Chondrocyte (in vitro differentiated cells): Measurements from ENCODE around the gene APP. TPM values are rescaled to one million over a fixed set of nuclear protein-coding genes. Genes with fewer than 3 reads are reported as not detected.

Source experiments
- DNase-seq: peaks from one replicate; pipeline ENCODE4 v3.0.0; 2021; ENCODE audit warnings: mixed read lengths, low spot score
- H3K27ac Mint-ChIP-seq: one replicate; pipeline ENCODE4 v1.8.0; 2021; ENCODE audit warnings: mild to moderate bottlenecking, moderate library complexity, mixed read lengths; ENCODE audit not compliant: unreplicated experiment
- H3K27me3 Mint-ChIP-seq: 2 replicates; pipeline ENCODE4 v1.8.0; 2021; ENCODE audit warnings: low read depth, mixed read lengths
- H3K36me3 Mint-ChIP-seq: 2 replicates; pipeline ENCODE4 v1.8.0; 2021; ENCODE audit warnings: low read depth, mixed read lengths
- H3K4me1 Mint-ChIP-seq: 2 replicates; pipeline ENCODE4 v1.8.0; 2021; ENCODE audit warnings: low read depth, mild to moderate bottlenecking, mixed read lengths
- H3K4me3 Mint-ChIP-seq: one replicate; pipeline ENCODE4 v1.8.0; 2021; ENCODE audit warnings: mild to moderate bottlenecking, moderate library complexity, mixed read lengths; ENCODE audit not compliant: unreplicated experiment
- H3K9me3 Mint-ChIP-seq: 2 replicates; pipeline ENCODE4 v1.8.0; 2021; ENCODE audit warnings: low read depth, mixed read lengths
- CTCF ChIP-seq: fragments of 200-600 bp; sonication (generic); IDR thresholded peaks from 2 replicates; pipeline ENCODE4 v1.5.0; 2021; ENCODE audit warnings: antibody characterized with exemption, mild to moderate bottlenecking, moderate library complexity
- total RNA-seq: library from RNA; stranded (reverse); gene quantifications from 3 replicates; pipeline ENCODE4 v1.2.1, GENCODE V29; 2021

APP gene
- total RNA-seq, 1 donor from 2014 or later, result 442 TPM

GRCh38 chr21:25970254-25970930 is 200.2 kb downstream of the APP start:
- H3K27ac Mint-ChIP-seq, result no peak overlapping the region
- no peak overlapping the region for H3K4me3 Mint-ChIP-seq
- H3K4me1 Mint-ChIP-seq, result peaks cover 5% of the 10 kb centered on the region
- peaks cover 10% of the 10 kb centered on the region for H3K9me3 Mint-ChIP-seq
- TF ChIP-seq CTCF, result no peak
- DNase-seq, result no peak
- no peaks in the 10 kb centered on the region for H3K27me3 Mint-ChIP-seq
- H3K36me3 Mint-ChIP-seq, result peaks cover 47% of the 10 kb centered on the region

- Mint-ChIP-seq H3K27ac (no peak overlapping the region), H3K27me3 (no peaks in the 10 kb centered on the region), H3K36me3 (peaks cover 34% of the 10 kb centered on the region), H3K4me3 (no peak overlapping the region), H3K9me3 (peaks cover 10% of the 10 kb centered on the region), H3K4me1 (peaks cover 16% of the 10 kb centered on the region)
- TF ChIP-seq CTCF, result no peak
- no peak for DNase-seq
These were observed 202.6 kb downstream of the APP start for GRCh38 chr21:25967901-25968438.

- no peak overlapping the region for H3K27ac Mint-ChIP-seq
- H3K4me1 Mint-ChIP-seq, result peaks cover 17% of the 10 kb centered on the region
- peaks cover 10% of the 10 kb centered on the region for H3K9me3 Mint-ChIP-seq
- DNase-seq, result no peak
- H3K4me3 Mint-ChIP-seq, result no peak overlapping the region
- TF ChIP-seq CTCF, result no peak
- H3K36me3 Mint-ChIP-seq, result peaks cover 27% of the 10 kb centered on the region
- H3K27me3 Mint-ChIP-seq, result no peaks in the 10 kb centered on the region
These were observed 203.2 kb downstream of the APP start for GRCh38 chr21:25967181-25967900.

GRCh38 chr21:25965951-25966707 is 204.4 kb downstream of the APP start:
- Mint-ChIP-seq H3K4me1 (peaks cover 17% of the 10 kb centered on the region), H3K9me3 (no peaks in the 10 kb centered on the region), H3K27ac (no peak overlapping the region), H3K4me3 (no peak overlapping the region), H3K27me3 (no peaks in the 10 kb centered on the region), H3K36me3 (peaks cover 17% of the 10 kb centered on the region)
- no peak for DNase-seq
- TF ChIP-seq CTCF, result no peak

- Mint-ChIP-seq H3K9me3 (no peaks in the 10 kb centered on the region), H3K27ac (no peak overlapping the region), H3K4me1 (peaks cover 17% of the 10 kb centered on the region), H3K4me3 (no peak overlapping the region), H3K27me3 (no peaks in the 10 kb centered on the region), H3K36me3 (peaks cover 8% of the 10 kb centered on the region)
- TF ChIP-seq CTCF, result no peak
- no peak for DNase-seq
These were observed 205.6 kb downstream of the APP start for GRCh38 chr21:25964926-25965325.
